ENCODE results near the gene MTG1.

DNA sequence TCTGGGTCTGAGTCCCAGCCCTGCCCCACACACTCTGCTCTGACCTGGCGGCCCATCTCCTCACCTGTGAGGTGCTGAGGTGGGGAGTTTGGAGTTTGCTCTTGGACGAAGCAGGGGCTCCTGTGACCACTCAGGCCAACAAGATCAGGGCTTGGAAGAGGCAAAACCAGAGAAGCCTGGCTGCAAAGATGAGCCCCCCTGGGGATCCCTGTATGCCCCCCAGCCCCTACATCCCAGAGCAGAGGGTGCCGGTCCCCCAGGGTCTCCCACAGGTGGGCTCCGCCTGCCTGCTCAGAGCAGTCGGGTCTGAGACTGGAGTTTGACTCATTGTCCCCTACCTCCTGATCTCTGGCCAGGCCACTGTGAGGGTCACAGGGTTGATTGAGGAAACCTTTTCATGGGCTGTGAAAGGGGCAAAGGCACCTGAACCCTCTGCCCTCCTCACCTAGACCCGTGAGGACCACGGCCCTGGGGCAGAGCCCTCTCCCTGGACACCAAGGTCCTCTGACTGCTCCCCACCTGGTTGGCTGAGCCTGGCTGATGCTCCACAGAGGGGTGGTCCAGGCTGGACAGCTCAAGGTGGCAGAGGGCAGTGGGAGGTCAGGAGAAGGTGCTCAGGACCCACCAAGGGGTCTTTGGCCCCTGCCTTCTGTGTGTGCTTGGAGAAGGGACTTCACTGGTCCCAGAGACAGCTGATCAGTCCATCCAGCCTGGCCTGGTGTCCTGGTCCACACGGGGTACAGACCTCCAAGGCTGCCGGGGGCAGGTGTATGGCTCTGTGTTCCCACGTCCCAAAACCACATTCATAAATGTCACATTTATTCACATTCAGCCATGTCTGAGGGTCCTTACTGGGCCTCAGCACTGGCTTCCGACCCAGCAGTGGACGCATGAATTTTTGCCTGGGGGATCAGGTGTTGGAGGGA is 50.6 kb downstream of the MTG1 start:
- TF ChIP-seq, protein P1, sequence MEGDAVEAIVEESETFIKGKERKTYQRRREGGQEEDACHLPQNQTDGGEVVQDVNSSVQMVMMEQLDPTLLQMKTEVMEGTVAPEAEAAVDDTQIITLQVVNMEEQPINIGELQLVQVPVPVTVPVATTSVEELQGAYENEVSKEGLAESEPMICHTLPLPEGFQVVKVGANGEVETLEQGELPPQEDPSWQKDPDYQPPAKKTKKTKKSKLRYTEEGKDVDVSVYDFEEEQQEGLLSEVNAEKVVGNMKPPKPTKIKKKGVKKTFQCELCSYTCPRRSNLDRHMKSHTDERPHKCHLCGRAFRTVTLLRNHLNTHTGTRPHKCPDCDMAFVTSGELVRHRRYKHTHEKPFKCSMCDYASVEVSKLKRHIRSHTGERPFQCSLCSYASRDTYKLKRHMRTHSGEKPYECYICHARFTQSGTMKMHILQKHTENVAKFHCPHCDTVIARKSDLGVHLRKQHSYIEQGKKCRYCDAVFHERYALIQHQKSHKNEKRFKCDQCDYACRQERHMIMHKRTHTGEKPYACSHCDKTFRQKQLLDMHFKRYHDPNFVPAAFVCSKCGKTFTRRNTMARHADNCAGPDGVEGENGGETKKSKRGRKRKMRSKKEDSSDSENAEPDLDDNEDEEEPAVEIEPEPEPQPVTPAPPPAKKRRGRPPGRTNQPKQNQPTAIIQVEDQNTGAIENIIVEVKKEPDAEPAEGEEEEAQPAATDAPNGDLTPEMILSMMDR (conservative IDR thresholded peaks at IDR 0.05; ENCODE audit: low read length): no peak
- no peak for TF ChIP-seq EZH2phosphoT487 (IDR thresholded peaks at IDR 0.05; ENCODE audit: borderline replicate concordance)

Data from Loucy (cell line).